ENCODE results near the gene FAIM2.

Gene FAIM2

DNA sequence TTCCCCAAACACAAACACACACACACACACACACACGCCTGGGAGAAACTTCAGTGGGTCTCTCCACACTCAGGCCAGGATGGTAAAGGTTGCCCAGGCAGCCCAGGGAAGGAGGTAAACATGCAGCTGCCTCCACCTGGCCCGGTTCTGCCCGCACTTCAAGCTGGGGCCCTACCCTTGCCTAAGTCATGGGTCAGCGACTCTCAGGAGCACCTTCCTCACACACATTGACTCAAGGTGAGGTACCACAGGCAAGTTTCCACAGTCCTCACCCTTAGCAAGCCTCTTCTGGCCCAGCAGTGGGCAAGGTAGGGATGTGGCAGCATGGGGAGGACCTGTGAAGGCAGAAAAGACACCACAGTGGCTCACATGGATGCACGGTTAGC is 14.1 kb upstream of the FAIM2 start:
- Histone ChIP-seq H3K9me3 (ENCODE audit: control insufficient read depth, low read length) (no peaks in the 10 kb centered on the region), H3K4me3 (ENCODE audit: insufficient read depth, low read depth, low read length) (no peak overlapping the region)

DNA sequence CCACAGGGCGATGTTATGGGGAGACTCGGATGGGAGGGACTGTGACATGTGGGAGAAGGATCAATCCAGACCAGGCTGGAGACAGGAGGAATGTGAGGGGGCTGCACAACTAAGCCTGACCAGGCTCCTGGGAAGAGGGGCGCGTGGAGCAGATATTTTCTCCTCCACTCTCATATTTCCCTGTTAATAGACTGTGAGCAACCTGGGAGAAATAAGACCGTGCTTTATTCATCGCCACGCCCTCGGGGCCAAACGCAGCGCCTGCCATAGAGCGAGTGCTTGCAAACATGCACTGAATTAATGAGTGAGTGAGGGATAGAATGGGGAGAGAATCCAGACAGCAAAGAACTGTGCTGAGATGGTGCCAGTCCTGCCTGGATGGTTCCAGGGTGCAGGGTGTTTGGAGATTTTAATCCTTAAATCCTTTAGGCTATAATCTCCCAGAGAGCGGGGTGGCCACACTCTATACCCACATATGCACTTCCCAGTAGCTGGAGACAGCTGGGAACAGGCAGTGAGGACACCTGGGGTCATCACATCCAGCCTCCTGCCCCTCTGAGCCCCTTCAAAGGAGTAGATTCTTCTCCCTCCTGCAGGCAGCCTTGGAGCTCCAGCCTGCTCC is 13.6 kb upstream of the FAIM2 start:
- Histone ChIP-seq H3K27me3 (ENCODE audit: control insufficient read depth, insufficient read depth, low read length, poor library complexity, severe bottlenecking) (no peaks in the 10 kb centered on the region), H3K9me3 (ENCODE audit: control insufficient read depth, low read length) (no peaks in the 10 kb centered on the region), H3K4me1 (ENCODE audit: control insufficient read depth, insufficient read depth, low read length) (peaks cover 3% of the 10 kb centered on the region), H3K4me3 (ENCODE audit: insufficient read depth, low read depth, low read length) (no peak overlapping the region), H3K36me3 (ENCODE audit: control insufficient read depth, insufficient read depth, low read length) (no peaks in the 10 kb centered on the region), H3K27ac (ENCODE audit: insufficient read depth, low read depth, low read length, poor library complexity, severe bottlenecking) (no peak overlapping the region)
- WGBS, 2 experiments: 87 to 88% methylated on average over 12 of the region's 12 CpGs

More for the DNA sequence above, 14.1 kb upstream of the FAIM2 start:
- Histone ChIP-seq H3K36me3 (ENCODE audit: control insufficient read depth, insufficient read depth, low read length) (no peaks in the 10 kb centered on the region), H3K27ac (ENCODE audit: insufficient read depth, low read depth, low read length, poor library complexity, severe bottlenecking) (no peak overlapping the region), H3K4me1 (ENCODE audit: control insufficient read depth, insufficient read depth, low read length) (peaks cover 3% of the 10 kb centered on the region), H3K27me3 (ENCODE audit: control insufficient read depth, insufficient read depth, low read length, poor library complexity, severe bottlenecking) (no peaks in the 10 kb centered on the region)
- 89% methylated on average over 5 of the region's 5 CpGs for WGBS, 2 experiments

DNA sequence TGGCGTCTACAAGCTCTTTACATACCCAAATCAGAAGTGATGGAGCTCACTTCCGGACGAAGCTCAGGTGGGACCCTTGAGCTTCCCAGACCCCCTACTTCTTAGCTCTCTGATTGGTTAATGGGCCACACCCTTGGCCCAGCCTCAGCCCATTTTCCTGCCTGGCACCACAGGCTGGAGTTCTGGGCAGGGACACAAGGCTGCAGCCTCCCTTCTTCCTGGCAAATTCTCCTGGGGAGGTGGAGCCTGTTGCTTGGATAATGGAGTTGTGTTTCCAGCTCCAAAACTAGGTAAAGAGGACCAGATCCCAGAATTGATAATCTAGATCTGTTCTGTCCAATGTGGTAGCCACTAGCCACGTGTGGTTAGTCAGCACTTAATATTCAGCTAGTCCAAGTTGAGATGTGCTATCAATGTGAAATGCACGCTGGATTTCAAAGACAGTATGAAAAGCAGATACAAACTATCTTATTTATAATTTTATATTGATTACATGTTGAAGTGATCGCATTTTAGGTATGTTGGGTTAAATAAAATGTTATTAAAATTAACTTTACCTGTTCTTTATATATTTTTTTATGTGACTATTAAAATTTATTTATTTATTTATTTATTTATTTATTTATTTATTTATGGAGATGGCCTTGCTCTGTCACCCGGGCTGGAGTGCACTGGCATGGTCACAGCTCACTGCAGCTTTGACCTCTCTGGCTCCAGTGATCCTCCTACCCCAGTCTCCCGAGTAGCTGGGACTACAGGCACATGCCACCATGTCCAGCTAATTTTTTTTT is 12.6 kb upstream of the FAIM2 start:
- Histone ChIP-seq H3K27me3 (ENCODE audit: control insufficient read depth, insufficient read depth, low read length, poor library complexity, severe bottlenecking) (no peaks in the 10 kb centered on the region), H3K4me1 (ENCODE audit: control insufficient read depth, insufficient read depth, low read length) (peaks cover 3% of the 10 kb centered on the region), H3K4me3 (ENCODE audit: insufficient read depth, low read depth, low read length) (no peak overlapping the region), H3K9me3 (ENCODE audit: control insufficient read depth, low read length) (no peaks in the 10 kb centered on the region), H3K27ac (ENCODE audit: insufficient read depth, low read depth, low read length, poor library complexity, severe bottlenecking) (no peak overlapping the region), H3K36me3 (ENCODE audit: control insufficient read depth, insufficient read depth, low read length) (no peaks in the 10 kb centered on the region)
- WGBS, 2 experiments: 90 to 92% methylated on average over 6 to 7 of the region's 8 CpGs

DNA sequence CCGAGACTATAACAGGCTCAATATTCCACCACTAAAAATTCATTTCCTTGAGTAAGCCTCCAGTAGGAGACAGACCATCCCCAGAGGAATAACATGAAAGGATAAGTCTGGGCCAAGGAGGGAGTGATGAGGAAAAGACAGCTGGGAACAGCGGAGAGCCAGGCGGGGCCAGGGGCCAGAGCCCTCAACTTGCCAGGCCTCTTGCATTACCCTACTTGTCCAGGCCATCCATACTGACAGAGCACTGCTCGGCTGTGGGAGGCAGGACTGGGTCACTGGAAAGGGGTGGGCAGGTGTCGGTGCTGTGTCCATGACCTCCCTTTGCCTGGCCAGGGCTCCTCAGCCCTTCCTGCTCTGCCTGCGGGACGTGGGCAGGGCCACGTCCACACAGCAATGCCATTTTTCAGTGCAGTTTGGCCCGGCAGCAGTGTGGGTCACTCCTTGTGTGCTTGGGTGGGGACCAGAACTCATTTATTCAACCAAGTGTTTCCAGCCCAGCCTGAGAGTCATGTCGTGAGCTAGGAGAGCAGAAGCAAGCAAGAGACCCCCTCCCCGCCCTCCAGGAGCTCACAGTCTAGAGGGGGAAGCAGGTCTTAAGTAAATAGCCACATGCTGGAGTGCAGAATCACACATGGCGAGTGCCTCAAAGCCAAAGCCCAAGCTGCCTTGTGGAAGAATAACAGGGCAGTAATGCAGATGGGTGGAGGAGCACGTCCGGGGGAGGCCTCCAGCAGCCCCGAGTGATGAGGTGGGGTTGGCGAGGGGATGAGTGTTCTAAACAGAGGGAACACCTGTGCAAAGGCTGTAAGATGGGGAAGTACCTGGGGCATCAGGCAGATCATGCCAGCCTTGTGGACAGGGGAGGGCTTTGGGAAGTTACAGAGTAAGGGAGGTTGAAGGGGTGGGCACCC is 8.9 kb upstream of the FAIM2 start:
- Histone ChIP-seq H3K9me3 (ENCODE audit: control insufficient read depth, low read length) (no peaks in the 10 kb centered on the region), H3K4me1 (ENCODE audit: control insufficient read depth, insufficient read depth, low read length) (peaks cover 15% of the 10 kb centered on the region), H3K27ac (ENCODE audit: insufficient read depth, low read depth, low read length, poor library complexity, severe bottlenecking) (no peak overlapping the region), H3K4me3 (ENCODE audit: insufficient read depth, low read depth, low read length) (no peak overlapping the region), H3K36me3 (ENCODE audit: control insufficient read depth, insufficient read depth, low read length) (no peaks in the 10 kb centered on the region), H3K27me3 (ENCODE audit: control insufficient read depth, insufficient read depth, low read length, poor library complexity, severe bottlenecking) (no peaks in the 10 kb centered on the region)
- WGBS, 2 experiments: 85 to 88% methylated on average over 15 to 16 of the region's 16 CpGs

DNA sequence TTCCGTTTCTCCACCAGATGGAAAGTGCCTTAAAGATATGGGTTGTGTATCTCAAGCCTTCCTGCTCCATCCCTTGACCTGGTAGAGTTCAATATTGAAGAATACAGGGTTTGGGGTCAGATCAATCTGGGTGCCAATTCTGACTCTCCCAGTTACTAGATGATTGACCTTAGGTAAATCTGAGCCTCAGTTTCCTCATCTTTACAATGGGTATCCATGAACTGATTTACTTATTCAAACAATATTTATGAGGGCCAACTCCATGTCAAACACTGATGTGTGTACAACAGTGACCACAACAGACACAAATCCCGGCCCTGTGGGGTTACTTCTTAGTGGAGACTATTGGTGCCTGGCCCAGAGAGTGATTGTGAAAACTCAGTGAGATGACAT is 7.5 kb upstream of the FAIM2 start:
- no peak overlapping the region for H3K27ac ChIP-seq (ENCODE audit: insufficient read depth, low read depth, low read length, poor library complexity, severe bottlenecking)
- no peaks in the 10 kb centered on the region for H3K27me3 ChIP-seq (ENCODE audit: control insufficient read depth, insufficient read depth, low read length, poor library complexity, severe bottlenecking)
- H3K36me3 ChIP-seq (ENCODE audit: control insufficient read depth, insufficient read depth, low read length): no peaks in the 10 kb centered on the region
- 94 to 97% methylated on average over 2 of the region's 2 CpGs for WGBS, 2 experiments
- H3K9me3 ChIP-seq (ENCODE audit: control insufficient read depth, low read length): no peaks in the 10 kb centered on the region
- H3K4me1 ChIP-seq (ENCODE audit: control insufficient read depth, insufficient read depth, low read length): peaks cover 15% of the 10 kb centered on the region
- no peak overlapping the region for H3K4me3 ChIP-seq (ENCODE audit: insufficient read depth, low read depth, low read length)

DNA sequence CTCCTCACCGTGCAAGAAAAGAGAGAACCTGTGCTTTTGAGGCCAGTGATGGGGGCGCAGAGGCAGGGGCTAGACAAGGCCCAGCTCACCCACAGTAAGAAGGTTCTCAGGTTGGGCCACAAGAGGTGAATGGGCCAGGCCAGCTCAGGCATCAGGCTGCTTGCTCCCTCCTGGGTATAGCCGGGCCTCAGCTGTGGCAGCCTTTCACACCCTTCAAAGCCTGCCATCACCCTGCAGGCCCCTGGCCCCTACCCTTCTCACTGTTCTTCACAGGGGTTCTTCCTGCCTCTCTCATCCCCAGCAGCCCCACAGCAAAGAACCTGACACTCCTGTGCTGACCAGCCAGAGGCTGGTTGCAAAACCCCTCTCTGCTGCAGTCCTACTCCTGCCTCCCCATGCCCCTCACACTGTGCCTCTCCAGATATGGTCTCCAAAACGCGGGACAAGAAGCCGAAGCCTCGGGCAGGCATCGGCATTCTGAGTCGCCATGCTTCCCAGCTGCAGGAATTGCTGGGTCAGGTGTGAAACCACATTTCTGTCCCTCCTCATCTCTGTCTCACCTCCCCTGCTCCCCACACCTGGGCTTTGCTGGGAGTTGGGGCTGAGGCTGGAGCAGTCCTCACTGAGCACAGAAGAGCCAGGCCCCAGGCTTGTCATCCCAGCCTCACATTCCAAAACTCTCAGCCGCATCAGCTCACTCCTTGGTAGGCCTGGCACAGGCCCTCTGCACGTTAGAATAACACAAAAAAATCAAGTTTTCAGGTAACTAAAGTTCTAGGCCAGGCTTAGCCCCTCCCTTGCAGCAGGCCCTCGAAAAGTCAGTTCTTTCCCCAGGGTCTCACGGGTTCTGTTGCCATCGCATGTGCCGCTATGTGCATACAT is 6.9 kb upstream of the FAIM2 start:
- Histone ChIP-seq H3K9me3 (ENCODE audit: control insufficient read depth, low read length) (no peaks in the 10 kb centered on the region), H3K4me1 (ENCODE audit: control insufficient read depth, insufficient read depth, low read length) (peaks cover 15% of the 10 kb centered on the region), H3K36me3 (ENCODE audit: control insufficient read depth, insufficient read depth, low read length) (no peaks in the 10 kb centered on the region), H3K27ac (ENCODE audit: insufficient read depth, low read depth, low read length, poor library complexity, severe bottlenecking) (no peak overlapping the region), H3K27me3 (ENCODE audit: control insufficient read depth, insufficient read depth, low read length, poor library complexity, severe bottlenecking) (no peaks in the 10 kb centered on the region), H3K4me3 (ENCODE audit: insufficient read depth, low read depth, low read length) (no peak overlapping the region)
- 85 to 87% methylated on average over 15 of the region's 15 CpGs for WGBS, 2 experiments

DNA sequence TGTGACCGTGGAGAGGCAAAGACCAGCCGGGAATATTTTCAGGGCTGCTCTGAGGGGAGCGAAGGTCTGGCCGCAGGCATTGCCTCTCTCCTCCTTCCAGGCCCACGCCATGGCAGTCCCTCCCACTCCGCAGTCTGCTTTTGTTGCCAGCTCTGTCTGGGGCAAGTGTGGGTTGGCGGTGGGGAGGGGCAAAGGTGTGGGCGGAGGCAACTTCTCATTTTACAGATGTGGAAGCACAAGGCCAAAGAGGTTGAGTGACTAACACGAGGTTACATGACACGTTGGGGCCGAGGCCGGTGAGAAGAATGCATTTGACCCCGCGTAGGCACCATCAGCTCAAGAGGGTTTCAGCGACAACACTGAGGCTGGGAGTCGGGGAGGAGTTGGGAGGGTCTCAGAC is 6.1 kb upstream of the FAIM2 start:
- WGBS, 2 experiments: 43 to 45% methylated on average over 16 of the region's 16 CpGs
- Histone ChIP-seq H3K4me1 (ENCODE audit: control insufficient read depth, insufficient read depth, low read length) (peaks cover 15% of the 10 kb centered on the region), H3K9me3 (ENCODE audit: control insufficient read depth, low read length) (no peaks in the 10 kb centered on the region), H3K4me3 (ENCODE audit: insufficient read depth, low read depth, low read length) (no peak overlapping the region), H3K27me3 (ENCODE audit: control insufficient read depth, insufficient read depth, low read length, poor library complexity, severe bottlenecking) (peaks cover 2% of the 10 kb centered on the region), H3K36me3 (ENCODE audit: control insufficient read depth, insufficient read depth, low read length) (no peaks in the 10 kb centered on the region), H3K27ac (ENCODE audit: insufficient read depth, low read depth, low read length, poor library complexity, severe bottlenecking) (no peak overlapping the region)

DNA sequence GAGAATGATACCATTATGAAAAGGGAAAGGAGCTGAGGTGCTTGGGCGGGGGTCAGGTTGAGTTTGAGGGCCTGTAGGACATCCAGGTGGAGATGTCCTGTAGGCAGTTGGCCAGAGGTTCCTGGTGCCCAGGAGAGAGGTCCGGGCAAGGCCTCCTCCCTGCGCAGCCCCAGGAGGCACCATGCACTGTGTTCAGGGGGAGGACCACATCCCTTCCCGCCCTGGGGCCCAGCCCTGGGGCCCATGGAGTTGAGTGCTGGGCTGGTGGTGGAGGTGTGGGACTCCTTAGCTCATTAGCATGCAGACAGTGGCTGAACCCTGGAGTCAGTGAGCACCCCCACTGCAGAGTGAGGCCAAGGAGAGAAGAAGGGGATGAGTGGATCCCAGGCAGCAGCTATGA is 5.7 kb upstream of the FAIM2 start:
- Histone ChIP-seq H3K27me3 (ENCODE audit: control insufficient read depth, insufficient read depth, low read length, poor library complexity, severe bottlenecking) (peaks cover 7% of the 10 kb centered on the region), H3K36me3 (ENCODE audit: control insufficient read depth, insufficient read depth, low read length) (no peaks in the 10 kb centered on the region), H3K9me3 (ENCODE audit: control insufficient read depth, low read length) (no peaks in the 10 kb centered on the region), H3K4me3 (ENCODE audit: insufficient read depth, low read depth, low read length) (no peak overlapping the region), H3K4me1 (ENCODE audit: control insufficient read depth, insufficient read depth, low read length) (peaks cover 15% of the 10 kb centered on the region), H3K27ac (ENCODE audit: insufficient read depth, low read depth, low read length, poor library complexity, severe bottlenecking) (no peak overlapping the region)
- 90 to 94% methylated on average over 4 of the region's 4 CpGs for WGBS, 2 experiments

DNA sequence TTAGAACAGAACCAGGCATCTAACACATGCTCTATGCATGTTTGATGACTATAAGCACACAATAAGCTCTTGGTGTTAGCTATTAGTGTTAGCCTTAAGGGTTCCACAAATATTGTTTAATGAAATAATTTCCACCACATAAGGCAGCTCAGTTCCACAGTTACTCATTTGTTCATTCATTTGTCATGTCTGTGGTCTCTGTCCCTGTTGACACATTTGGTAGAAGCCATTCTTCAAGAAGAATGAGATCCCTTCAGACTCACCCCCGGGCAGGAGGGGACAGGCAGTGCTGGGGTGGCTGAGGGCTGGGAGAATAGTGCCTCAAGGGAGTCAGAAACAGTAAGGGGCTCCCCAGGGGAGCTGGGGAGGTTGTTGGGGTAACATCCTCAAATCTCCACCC is 3.7 kb upstream of the FAIM2 start:
- Histone ChIP-seq H3K36me3 (ENCODE audit: control insufficient read depth, insufficient read depth, low read length) (no peaks in the 10 kb centered on the region), H3K27me3 (ENCODE audit: control insufficient read depth, insufficient read depth, low read length, poor library complexity, severe bottlenecking) (peaks cover 17% of the 10 kb centered on the region), H3K4me3 (ENCODE audit: insufficient read depth, low read depth, low read length) (no peak overlapping the region), H3K9me3 (ENCODE audit: control insufficient read depth, low read length) (no peaks in the 10 kb centered on the region), H3K27ac (ENCODE audit: insufficient read depth, low read depth, low read length, poor library complexity, severe bottlenecking) (no peak overlapping the region), H3K4me1 (ENCODE audit: control insufficient read depth, insufficient read depth, low read length) (peaks cover 27% of the 10 kb centered on the region)
- WGBS, 2 experiments: 87 to 89% methylated on average over 1 of the region's 1 CpG

All from ectodermal cell (in vitro differentiated cells).